NCI-H1930 (cell line): ENCODE data around the gene HOXB8.

Experiments
- DNase-seq, 2 experiments: peaks; one replicate each; lab custom pipeline; 2025; lab: John Stamatoyannopoulos, UW

Gene HOXB8

DNA sequence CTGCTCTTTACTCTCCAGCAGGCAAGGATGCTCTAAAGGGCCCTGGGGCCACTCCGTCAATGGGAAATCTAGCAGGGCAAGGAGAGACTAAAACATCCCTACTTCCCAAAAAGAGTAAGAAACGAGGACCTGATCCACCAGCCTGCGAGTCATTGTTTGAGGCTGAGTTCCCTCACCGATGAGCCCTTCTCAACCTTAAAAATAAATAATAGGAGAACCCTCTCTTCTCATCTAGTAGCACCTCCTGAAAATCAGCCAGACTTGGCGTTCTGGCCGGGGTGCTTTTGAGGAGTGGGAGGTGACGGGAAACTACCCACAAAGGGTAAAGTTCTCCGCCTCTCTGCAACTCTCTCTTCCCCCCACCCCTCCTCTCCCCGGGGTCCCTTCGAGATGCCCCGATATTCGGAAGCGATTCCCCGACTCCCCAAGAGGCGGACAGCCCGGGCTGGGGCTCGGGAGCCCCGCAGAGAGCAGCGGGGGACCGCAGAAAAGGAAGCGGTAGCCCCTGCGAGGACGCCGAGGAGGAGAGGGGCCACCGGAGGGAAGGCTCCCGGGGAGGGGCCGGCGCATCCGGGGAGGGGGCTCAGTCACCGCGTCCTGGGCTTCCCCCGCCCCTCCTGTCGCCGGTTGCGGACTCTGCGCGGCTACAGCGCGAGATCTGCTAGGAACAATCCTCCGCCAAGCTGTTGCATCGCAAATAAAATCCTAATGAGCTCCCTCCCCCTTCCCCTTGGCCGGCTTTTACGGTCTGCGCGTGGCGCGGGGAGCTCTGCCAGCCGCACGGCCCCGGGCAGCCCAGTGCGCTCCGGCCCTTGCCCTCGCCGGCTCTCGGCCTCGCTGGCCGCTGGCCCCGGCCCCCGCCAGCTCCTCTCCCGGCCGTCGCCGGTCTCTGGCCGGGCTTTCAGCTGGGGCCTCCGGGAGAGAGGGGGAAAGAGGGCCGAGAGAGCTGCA lies 9.7 kb upstream of the HOXB8 start:
- no peak for DNase-seq

DNA sequence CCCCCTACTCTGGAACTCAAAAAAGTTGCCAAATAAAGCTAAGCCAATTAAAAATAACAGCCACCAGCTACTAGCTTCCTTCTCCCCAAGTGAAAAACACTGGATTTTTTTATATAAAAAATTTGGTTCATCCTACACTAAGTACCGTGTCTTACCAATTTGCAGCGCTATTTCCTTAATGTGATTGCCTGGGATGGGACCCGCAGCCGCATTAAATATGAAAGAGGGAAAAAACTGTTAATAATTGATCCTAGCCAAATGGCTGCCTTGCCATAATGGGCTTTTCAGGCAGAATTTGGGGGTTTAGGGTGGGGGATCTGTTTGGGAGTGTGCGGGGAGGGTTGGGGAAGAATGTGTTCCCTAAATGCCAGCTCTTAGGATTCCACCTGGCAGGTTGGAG lies 9.0 kb upstream of the HOXB8 start:
- DNase-seq, result no peak

GRCh38 chr17:48623583-48623982 lies 8.5 kb upstream of the HOXB8 start:
- DNase-seq, result no peak

GRCh38 chr17:48622857-48623256 lies 7.8 kb upstream of the HOXB8 start:
- DNase-seq, result no peak

GRCh38 chr17:48621410-48622392 lies 6.6 kb upstream of the HOXB8 start:
- DNase-seq, result no peak

- DNase-seq, result no peak
Observed at GRCh38 chr17:48620461-48621139, 5.5 kb upstream of the HOXB8 start.

GRCh38 chr17:48619826-48620449 lies 4.8 kb upstream of the HOXB8 start:
- DNase-seq, result no peak

DNA sequence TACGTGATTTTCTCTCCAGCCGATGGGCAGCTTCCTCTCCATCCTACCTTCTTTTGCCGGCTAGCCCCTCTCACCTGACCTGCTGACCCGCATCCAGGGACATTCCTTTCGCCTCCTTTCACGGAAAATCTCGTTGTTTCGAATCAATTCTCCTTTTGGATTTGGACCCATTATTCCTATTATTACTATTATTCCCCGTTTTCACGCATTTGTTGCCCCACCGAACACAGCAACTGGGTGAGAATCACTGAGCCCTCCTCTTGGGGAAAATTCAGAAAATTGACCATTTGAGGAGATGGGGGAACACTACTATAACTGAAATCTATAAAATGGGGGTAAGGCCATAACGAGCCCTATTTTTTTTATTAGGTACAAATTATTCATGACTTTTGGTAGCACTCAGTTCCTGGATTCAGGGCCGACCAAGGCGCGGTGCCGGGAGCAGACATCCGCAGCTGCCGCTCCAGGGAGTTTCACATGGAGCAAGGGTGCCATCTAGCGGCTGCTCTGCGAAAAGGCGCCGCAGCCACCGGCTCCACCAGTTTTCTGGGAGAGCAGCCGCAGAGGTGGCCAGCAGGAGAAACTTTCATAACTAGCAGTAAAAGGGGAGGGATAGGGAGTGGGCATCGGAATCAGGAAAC lies 3.3 kb upstream of the HOXB8 start:
- DNase-seq, result peak; percentile 36 to 78

GRCh38 chr17:48617471-48618255 lies 2.6 kb upstream of the HOXB8 start:
- no peak for DNase-seq

DNA sequence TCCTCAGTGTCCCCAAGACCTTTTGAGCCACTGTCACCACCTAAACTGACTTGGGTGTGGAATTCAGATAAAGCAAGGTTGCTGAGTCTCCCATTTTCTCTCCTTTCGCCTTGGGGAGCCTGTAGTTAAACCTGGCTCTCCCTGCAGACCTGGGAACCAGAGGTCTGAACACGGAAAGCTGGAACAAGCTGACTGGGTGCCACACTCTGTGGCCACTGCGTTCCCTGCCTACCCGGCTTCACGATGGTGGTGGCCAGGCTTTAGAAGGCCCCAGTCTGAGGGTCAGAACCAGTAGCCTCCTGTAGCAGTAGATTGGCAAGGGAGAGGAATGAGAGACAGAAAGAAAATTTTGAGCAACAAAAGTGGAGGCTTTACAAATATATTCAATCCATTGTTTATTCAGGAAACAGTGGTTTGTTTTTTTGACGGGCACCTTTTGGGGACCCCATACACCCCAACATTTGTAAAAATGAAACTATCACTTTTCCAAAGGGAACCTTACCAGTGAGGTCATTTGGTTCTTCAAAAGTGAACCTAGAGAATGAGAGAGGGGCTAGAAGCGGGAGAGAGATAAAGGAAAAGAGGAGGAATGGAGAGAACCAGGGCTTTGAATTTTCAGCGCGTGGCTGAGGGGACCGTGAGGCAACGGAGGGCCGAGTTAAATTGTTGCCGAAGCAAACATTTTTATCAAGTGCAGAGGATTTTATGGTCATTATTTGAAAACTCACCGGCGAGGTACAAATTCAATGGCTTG lies 1.8 kb upstream of the HOXB8 start:
- DNase-seq, result no peak

GRCh38 chr17:48615963-48616716 lies 1.0 kb upstream of the HOXB8 start:
- DNase-seq, result no peak

DNA sequence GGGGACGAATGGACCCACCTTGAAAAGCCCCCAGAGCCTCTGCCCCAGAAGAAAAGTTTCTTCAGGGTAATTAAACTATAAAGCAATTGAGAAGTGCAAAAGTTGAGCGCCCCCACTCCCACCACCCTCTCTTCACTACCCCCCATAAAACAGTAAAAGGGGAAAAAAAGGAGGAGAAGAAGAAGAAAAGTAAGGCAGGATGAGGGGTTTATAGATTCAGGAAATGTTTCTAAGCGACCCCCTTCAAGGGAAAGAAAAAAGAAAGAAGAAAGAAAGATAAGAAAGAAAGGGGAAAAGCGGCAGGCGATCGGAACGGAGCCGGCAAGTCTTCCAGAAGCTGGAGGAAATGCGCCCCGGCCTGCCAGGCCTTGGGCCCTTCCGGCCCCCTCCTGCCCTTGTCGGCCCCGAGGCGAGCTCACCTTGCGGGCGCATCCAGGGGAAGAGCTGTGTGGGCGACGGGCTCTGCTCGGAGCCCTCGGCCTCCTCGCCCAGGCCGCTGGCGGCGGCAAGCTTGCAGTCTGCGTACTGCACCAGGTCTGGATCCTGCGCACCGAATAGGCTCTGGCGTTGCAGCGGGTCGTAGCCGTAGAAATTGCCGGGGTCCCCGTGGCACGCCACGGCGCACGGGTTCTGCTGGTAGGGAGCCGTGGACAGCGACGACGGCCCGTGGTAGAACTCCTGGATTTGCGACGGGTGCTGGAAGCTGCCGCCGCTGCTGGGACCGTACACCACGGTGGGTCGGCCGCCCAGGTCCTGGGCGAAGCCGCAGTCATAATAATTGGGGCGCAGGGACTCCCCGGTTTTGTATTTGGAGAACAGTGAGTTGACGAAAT lies 1.0 kb downstream of the HOXB8 start:
- DNase-seq, result no peak

DNA sequence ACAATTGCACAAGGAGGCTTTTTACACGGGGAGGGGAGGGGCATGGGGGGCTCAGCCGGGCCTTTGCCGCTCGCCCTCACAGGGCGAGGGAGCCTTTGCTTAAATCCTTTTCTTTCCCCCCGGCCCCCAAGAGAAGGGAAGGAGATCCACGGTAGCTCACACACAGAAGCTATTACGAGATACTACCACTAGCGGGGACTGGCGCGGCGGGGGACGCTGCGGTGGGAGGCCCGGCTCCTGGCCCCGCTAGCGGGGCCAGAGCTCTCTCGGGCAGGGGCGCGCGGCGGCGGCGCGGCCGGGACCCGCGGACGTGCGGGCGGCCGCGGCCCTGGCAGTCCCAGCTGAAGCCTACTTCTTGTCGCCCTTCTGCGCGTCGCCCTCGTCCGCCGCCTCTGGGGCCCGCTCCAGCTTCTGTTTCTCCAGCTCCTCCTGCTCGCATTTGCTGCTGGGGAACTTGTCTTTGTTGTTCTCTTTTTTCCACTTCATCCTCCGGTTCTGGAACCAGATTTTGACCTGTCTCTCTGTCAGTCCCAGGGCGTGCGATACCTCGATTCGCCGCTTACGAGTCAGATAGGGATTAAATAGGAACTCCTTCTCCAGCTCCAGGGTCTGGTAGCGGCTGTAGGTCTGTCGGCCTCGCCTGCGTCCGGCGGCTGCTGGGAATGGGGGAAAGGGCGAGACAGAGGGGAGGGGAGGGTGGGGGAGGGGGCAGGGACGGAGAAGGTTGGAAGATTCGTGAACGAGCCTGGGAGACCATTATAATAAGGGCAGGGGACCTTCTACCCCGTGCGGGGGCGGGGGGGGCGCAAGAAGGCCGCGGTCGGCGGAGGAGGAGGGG lies 2.0 kb downstream of the HOXB8 start:
- peak; percentile 41 to 52 for DNase-seq

DNA sequence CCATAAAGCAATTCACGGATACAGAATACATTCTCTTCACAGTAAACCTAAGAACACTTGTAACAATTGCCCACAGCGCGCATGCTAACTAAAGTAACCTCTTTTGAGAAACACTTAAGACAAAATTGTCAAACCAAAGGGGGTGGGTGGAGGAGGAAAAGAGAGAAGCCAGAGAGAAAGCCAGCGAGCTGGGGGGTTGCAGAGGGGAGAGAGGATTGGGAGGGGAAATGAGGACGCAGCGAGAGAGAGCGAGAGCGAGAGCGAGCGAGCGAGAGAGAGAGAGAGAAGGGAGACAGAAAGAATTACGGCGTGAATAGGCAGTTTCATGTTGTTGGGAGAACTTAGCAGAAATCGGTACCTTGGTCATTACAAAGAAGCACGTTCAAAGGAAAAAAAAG lies 2.6 kb downstream of the HOXB8 start:
- DNase-seq, result no peak

GRCh38 chr17:48611681-48612455 lies 3.2 kb downstream of the HOXB8 start:
- DNase-seq, result peak; percentile 52 to 74

- no peak for DNase-seq
Observed at GRCh38 chr17:48611213-48611612, 3.9 kb downstream of the HOXB8 start.
